ENCODE results near the gene GAREM2.
A peak's percentile ranks its signal among the peaks of the same experiment; 100 is the strongest.

The GAREM2 gene

GRCh38 chr2:26182887-26183630, 10.2 kb downstream of the GAREM2 start:
- Histone ChIP-seq H3K36me3 (ENCODE audit: control insufficient read depth, low read depth, low read length) (no peaks in the 10 kb centered on the region), H3K4me1 (ENCODE audit: control insufficient read depth, low read depth, low read length) (peaks cover 15% of the 10 kb centered on the region), H3K27ac (ENCODE audit: low read length) (no peak overlapping the region), H3K9me3 (ENCODE audit: control insufficient read depth, low read depth, low read length) (no peaks in the 10 kb centered on the region), H3K9ac (ENCODE audit: low read length) (no peak overlapping the region), H3K27me3 (ENCODE audit: control insufficient read depth, insufficient read depth, low read length) (peaks cover 24% of the 10 kb centered on the region), H3K4me3 (ENCODE audit: low read length) (no peak overlapping the region)

GRCh38 chr2:26184121-26184520, 11.2 kb downstream of the GAREM2 start:
- Histone ChIP-seq H3K9ac (ENCODE audit: low read length) (peak overlapping the region; percentile 29), H3K27me3 (ENCODE audit: control insufficient read depth, insufficient read depth, low read length) (peaks cover 24% of the 10 kb centered on the region), H3K4me1 (ENCODE audit: control insufficient read depth, low read depth, low read length) (peaks cover 13% of the 10 kb centered on the region), H3K4me3 (ENCODE audit: low read length) (peak overlapping the region; percentile 49), H3K27ac (ENCODE audit: low read length) (no peak overlapping the region), H3K36me3 (ENCODE audit: control insufficient read depth, low read depth, low read length) (no peaks in the 10 kb centered on the region), H3K9me3 (ENCODE audit: control insufficient read depth, low read depth, low read length) (no peaks in the 10 kb centered on the region)

- Histone ChIP-seq H3K36me3 (ENCODE audit: control insufficient read depth, low read depth, low read length) (no peaks in the 10 kb centered on the region), H3K4me1 (ENCODE audit: control insufficient read depth, low read depth, low read length) (peaks cover 8% of the 10 kb centered on the region), H3K9me3 (ENCODE audit: control insufficient read depth, low read depth, low read length) (no peaks in the 10 kb centered on the region), H3K9ac (ENCODE audit: low read length) (peak overlapping the region; percentile 29), H3K27ac (ENCODE audit: low read length) (no peak overlapping the region), H3K27me3 (ENCODE audit: control insufficient read depth, insufficient read depth, low read length) (peaks cover 24% of the 10 kb centered on the region), H3K4me3 (ENCODE audit: low read length) (peak overlapping the region; percentile 49)
Measured at GRCh38 chr2:26184555-26185303, 11.8 kb downstream of the GAREM2 start.

- H3K9me3 ChIP-seq (ENCODE audit: control insufficient read depth, low read depth, low read length), result no peaks in the 10 kb centered on the region
- H3K4me1 ChIP-seq (ENCODE audit: control insufficient read depth, low read depth, low read length), result peaks cover 3% of the 10 kb centered on the region
- peaks cover 24% of the 10 kb centered on the region for H3K27me3 ChIP-seq (ENCODE audit: control insufficient read depth, insufficient read depth, low read length)
- no peak overlapping the region for H3K9ac ChIP-seq (ENCODE audit: low read length)
- H3K36me3 ChIP-seq (ENCODE audit: control insufficient read depth, low read depth, low read length), result peaks cover 1% of the 10 kb centered on the region
- peak overlapping the region; percentile 48 for H3K4me3 ChIP-seq (ENCODE audit: low read length)
- no peak overlapping the region for H3K27ac ChIP-seq (ENCODE audit: low read length)
Measured at GRCh38 chr2:26185304-26185928, 12.5 kb downstream of the GAREM2 start.

GRCh38 chr2:26185954-26186770, 13.3 kb downstream of the GAREM2 start:
- no peak overlapping the region for H3K4me3 ChIP-seq (ENCODE audit: low read length)
- H3K27ac ChIP-seq (ENCODE audit: low read length), result no peak overlapping the region
- H3K36me3 ChIP-seq (ENCODE audit: control insufficient read depth, low read depth, low read length), result peaks cover 9% of the 10 kb centered on the region
- H3K4me1 ChIP-seq (ENCODE audit: control insufficient read depth, low read depth, low read length), result peaks cover 3% of the 10 kb centered on the region
- no peaks in the 10 kb centered on the region for H3K9me3 ChIP-seq (ENCODE audit: control insufficient read depth, low read depth, low read length)
- peaks cover 24% of the 10 kb centered on the region for H3K27me3 ChIP-seq (ENCODE audit: control insufficient read depth, insufficient read depth, low read length)
- H3K9ac ChIP-seq (ENCODE audit: low read length), result no peak overlapping the region

GRCh38 chr2:26187114-26187513, 14.2 kb downstream of the GAREM2 start:
- Histone ChIP-seq H3K4me3 (ENCODE audit: low read length) (no peak overlapping the region), H3K27me3 (ENCODE audit: control insufficient read depth, insufficient read depth, low read length) (peaks cover 24% of the 10 kb centered on the region), H3K36me3 (ENCODE audit: control insufficient read depth, low read depth, low read length) (peaks cover 13% of the 10 kb centered on the region), H3K9me3 (ENCODE audit: control insufficient read depth, low read depth, low read length) (no peaks in the 10 kb centered on the region), H3K9ac (ENCODE audit: low read length) (no peak overlapping the region), H3K4me1 (ENCODE audit: control insufficient read depth, low read depth, low read length) (peaks cover 3% of the 10 kb centered on the region), H3K27ac (ENCODE audit: low read length) (no peak overlapping the region)

GRCh38 chr2:26187537-26188104, 14.7 kb downstream of the GAREM2 start:
- H3K9ac ChIP-seq (ENCODE audit: low read length), result no peak overlapping the region
- peaks cover 24% of the 10 kb centered on the region for H3K27me3 ChIP-seq (ENCODE audit: control insufficient read depth, insufficient read depth, low read length)
- no peak overlapping the region for H3K27ac ChIP-seq (ENCODE audit: low read length)
- no peaks in the 10 kb centered on the region for H3K9me3 ChIP-seq (ENCODE audit: control insufficient read depth, low read depth, low read length)
- peaks cover 15% of the 10 kb centered on the region for H3K36me3 ChIP-seq (ENCODE audit: control insufficient read depth, low read depth, low read length)
- peaks cover 3% of the 10 kb centered on the region for H3K4me1 ChIP-seq (ENCODE audit: control insufficient read depth, low read depth, low read length)
- no peak overlapping the region for H3K4me3 ChIP-seq (ENCODE audit: low read length)

- H3K27me3 ChIP-seq (ENCODE audit: control insufficient read depth, insufficient read depth, low read length), result peaks cover 9% of the 10 kb centered on the region
- H3K27ac ChIP-seq (ENCODE audit: low read length), result no peak overlapping the region
- no peaks in the 10 kb centered on the region for H3K4me1 ChIP-seq (ENCODE audit: control insufficient read depth, low read depth, low read length)
- H3K36me3 ChIP-seq (ENCODE audit: control insufficient read depth, low read depth, low read length), result peaks cover 29% of the 10 kb centered on the region
- H3K9me3 ChIP-seq (ENCODE audit: control insufficient read depth, low read depth, low read length), result no peaks in the 10 kb centered on the region
- no peak overlapping the region for H3K9ac ChIP-seq (ENCODE audit: low read length)
- H3K4me3 ChIP-seq (ENCODE audit: low read length), result no peak overlapping the region
Measured at GRCh38 chr2:26189123-26189522, 16.2 kb downstream of the GAREM2 start.

- peaks cover 35% of the 10 kb centered on the region for H3K36me3 ChIP-seq (ENCODE audit: control insufficient read depth, low read depth, low read length)
Measured at GRCh38 chr2:26189751-26190150, 16.9 kb downstream of the GAREM2 start.

GRCh38 chr2:26190369-26190768, 17.5 kb downstream of the GAREM2 start:
- Histone ChIP-seq H3K4me1 (ENCODE audit: control insufficient read depth, low read depth, low read length) (no peaks in the 10 kb centered on the region), H3K27ac (ENCODE audit: low read length) (no peak overlapping the region), H3K9me3 (ENCODE audit: control insufficient read depth, low read depth, low read length) (no peaks in the 10 kb centered on the region), H3K27me3 (ENCODE audit: control insufficient read depth, insufficient read depth, low read length) (peaks cover 5% of the 10 kb centered on the region), H3K36me3 (ENCODE audit: control insufficient read depth, low read depth, low read length) (peaks cover 40% of the 10 kb centered on the region), H3K4me3 (ENCODE audit: low read length) (no peak overlapping the region), H3K9ac (ENCODE audit: low read length) (no peak overlapping the region)

More at GRCh38 chr2:26189751-26190150, 16.9 kb downstream of the GAREM2 start:
- no peaks in the 10 kb centered on the region for H3K4me1 ChIP-seq (ENCODE audit: control insufficient read depth, low read depth, low read length)
- H3K27ac ChIP-seq (ENCODE audit: low read length), result no peak overlapping the region
- H3K27me3 ChIP-seq (ENCODE audit: control insufficient read depth, insufficient read depth, low read length), result peaks cover 8% of the 10 kb centered on the region
- no peak overlapping the region for H3K9ac ChIP-seq (ENCODE audit: low read length)
- H3K4me3 ChIP-seq (ENCODE audit: low read length), result no peak overlapping the region
- H3K9me3 ChIP-seq (ENCODE audit: control insufficient read depth, low read depth, low read length), result no peaks in the 10 kb centered on the region

All from iPS-18a (cell line).